ENCODE data around the gene ISG20. TPM values are rescaled to one million over a fixed set of nuclear protein-coding genes. Genes with fewer than 3 reads are reported as not detected.

Gene ISG20
- total RNA-seq: 1 to 10 TPM; 1.4 to 2.0 TPM
- polyA plus RNA-seq (ENCODE audit: insufficient read length in 2 of 2): 1 to 10 TPM; 6.0 to 7.4 TPM
- long read RNA-seq, donor 1: 0 reads
- long read RNA-seq, donor 2: 0 reads
- long read RNA-seq, donor 3, partial matches to known transcripts: 0 of 1 reads
- long read RNA-seq, donor 3, other reads (novel, unspliced or antisense): 0 of 1 reads
- long read RNA-seq, donor 4: 0 reads

GRCh38 chr15:88638626-88639372 lies at the start of gene ISG20:
Gene ISG20, plus strand, starts transcription at chr15:88639016. Its CDS starts 351 bp downstream, at chr15:88639367.
- H3K4me3 ChIP-seq (ENCODE audit: low read depth, low read length): peak within 1 kb of the TSS; percentile 33
- H3K36me3 ChIP-seq (ENCODE audit: control insufficient read depth, insufficient read depth, low read length): peaks cover 4% of the 10 kb centered on the region
- DNase-seq (ENCODE audit: low read depth in 4 of 6, low spot score in 6 of 6): peak in 2 of 6 donors; percentile 15 to 68
- 19% methylated on average over 25 of the region's 27 CpGs for WGBS (ENCODE audit: insufficient coverage)
- H3K27me3 ChIP-seq (ENCODE audit: control insufficient read depth, insufficient read depth, low read length): no peaks in the 10 kb centered on the region
- peak within 1 kb of the TSS; percentile 78 for H3K27ac ChIP-seq (ENCODE audit: low read depth, low read length)
- no peaks in the 10 kb centered on the region for H3K9me3 ChIP-seq (ENCODE audit: control insufficient read depth, insufficient read depth, low read length)
- peaks cover 16% of the 10 kb centered on the region for H3K4me1 ChIP-seq (ENCODE audit: control insufficient read depth, insufficient read depth, low read length)

DNA sequence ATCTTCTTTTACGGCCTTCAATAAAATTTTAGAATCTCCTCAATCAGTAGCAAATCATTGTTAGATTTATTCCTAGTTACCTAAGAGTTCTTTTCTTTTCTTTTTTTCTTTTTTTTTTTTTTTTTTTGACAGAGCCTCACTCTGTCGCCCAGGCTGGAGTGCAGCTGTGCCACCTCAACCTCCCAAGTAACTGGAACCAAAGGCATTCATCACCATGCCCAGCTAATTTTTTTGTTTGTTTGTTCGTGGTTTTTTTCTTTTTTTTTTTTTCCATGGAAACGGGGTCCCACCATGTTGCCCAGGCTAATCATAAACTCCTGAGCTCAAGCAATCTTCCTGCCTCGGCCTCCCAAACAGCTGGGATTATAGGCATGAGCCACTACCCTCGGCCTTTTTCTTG lies 48.1 kb upstream of the ISG20 start:
- Histone ChIP-seq H3K27ac (ENCODE audit: low read depth, low read length) (no peak overlapping the region), H3K27me3 (ENCODE audit: control insufficient read depth, insufficient read depth, low read length) (no peaks in the 10 kb centered on the region), H3K36me3 (ENCODE audit: control insufficient read depth, insufficient read depth, low read length) (no peaks in the 10 kb centered on the region), H3K4me3 (ENCODE audit: low read depth, low read length) (no peak overlapping the region), H3K4me1 (ENCODE audit: control insufficient read depth, insufficient read depth, low read length) (peaks cover 3% of the 10 kb centered on the region), H3K9me3 (ENCODE audit: control insufficient read depth, insufficient read depth, low read length) (no peaks in the 10 kb centered on the region)
- no peak for DNase-seq (ENCODE audit: low read depth in 4 of 6, low spot score in 6 of 6)
- WGBS (ENCODE audit: insufficient coverage): no CpG with 5 or more reads among the region's 6 CpGs

GRCh38 chr15:88591384-88591783 lies 47.4 kb upstream of the ISG20 start:
- no peak overlapping the region for H3K27ac ChIP-seq (ENCODE audit: low read depth, low read length)
- H3K4me3 ChIP-seq (ENCODE audit: low read depth, low read length): no peak overlapping the region
- H3K36me3 ChIP-seq (ENCODE audit: control insufficient read depth, insufficient read depth, low read length): no peaks in the 10 kb centered on the region
- H3K27me3 ChIP-seq (ENCODE audit: control insufficient read depth, insufficient read depth, low read length): no peaks in the 10 kb centered on the region
- no peaks in the 10 kb centered on the region for H3K9me3 ChIP-seq (ENCODE audit: control insufficient read depth, insufficient read depth, low read length)
- H3K4me1 ChIP-seq (ENCODE audit: control insufficient read depth, insufficient read depth, low read length): peaks cover 3% of the 10 kb centered on the region
- DNase-seq (ENCODE audit: low read depth in 4 of 6, low spot score in 6 of 6): no peak

- H3K4me3 ChIP-seq (ENCODE audit: low read depth, low read length): peak overlapping the region; percentile 62
- DNase-seq (ENCODE audit: low read depth in 4 of 6, low spot score in 6 of 6): peak in 2 of 6 donors; percentile 44 to 80
- H3K27ac ChIP-seq (ENCODE audit: low read depth, low read length): peak overlapping the region; percentile 79
- WGBS (ENCODE audit: insufficient coverage): 4% methylated on average over 14 of the region's 14 CpGs
- H3K9me3 ChIP-seq (ENCODE audit: control insufficient read depth, insufficient read depth, low read length): no peaks in the 10 kb centered on the region
- peaks cover 31% of the 10 kb centered on the region for H3K4me1 ChIP-seq (ENCODE audit: control insufficient read depth, insufficient read depth, low read length)
- peaks cover 10% of the 10 kb centered on the region for H3K27me3 ChIP-seq (ENCODE audit: control insufficient read depth, insufficient read depth, low read length)
- no peaks in the 10 kb centered on the region for H3K36me3 ChIP-seq (ENCODE audit: control insufficient read depth, insufficient read depth, low read length)
Observed at GRCh38 chr15:88603885-88604284, 34.9 kb upstream of the ISG20 start.

DNA sequence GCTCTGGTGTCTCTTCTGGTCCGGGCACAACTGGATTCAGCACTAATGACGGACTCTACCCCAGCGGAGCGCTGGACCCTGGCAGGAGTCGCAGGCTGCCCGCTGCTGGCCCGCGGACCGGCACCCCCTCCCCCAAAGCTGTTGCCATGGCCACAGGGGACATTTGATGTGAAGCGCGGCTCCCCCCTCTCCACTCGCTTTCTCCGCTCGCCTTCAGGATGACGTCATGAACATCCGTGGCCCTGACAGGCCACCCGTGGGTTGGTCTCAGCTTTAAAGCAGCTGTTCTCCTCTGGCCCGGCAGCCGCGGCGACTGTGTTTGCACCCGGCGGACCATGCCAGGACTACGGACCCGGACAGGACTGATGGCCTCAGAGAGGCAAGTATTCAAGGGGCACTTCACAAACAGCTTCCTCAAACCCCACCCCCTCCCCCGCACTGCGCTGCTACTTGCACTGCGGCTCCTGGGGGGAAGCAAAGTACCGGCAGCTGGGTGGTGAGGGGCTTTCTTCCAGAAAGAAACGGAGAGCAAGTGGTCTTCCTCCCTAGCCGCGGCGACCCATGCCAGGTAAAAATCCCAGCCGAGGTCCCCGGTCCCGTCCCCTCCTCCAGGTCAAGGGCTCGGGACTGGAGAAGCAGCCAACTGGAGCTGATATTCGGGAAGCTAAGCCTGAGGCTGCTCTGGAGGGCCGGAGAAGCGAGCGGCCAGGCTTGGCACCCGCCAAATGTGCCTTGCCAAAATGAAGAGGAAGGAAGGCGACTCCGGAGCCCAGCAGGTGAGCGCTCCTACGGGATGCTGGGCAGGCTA lies 34.2 kb upstream of the ISG20 start:
- H3K36me3 ChIP-seq (ENCODE audit: control insufficient read depth, insufficient read depth, low read length): no peaks in the 10 kb centered on the region
- DNase-seq (ENCODE audit: low read depth in 4 of 6, low spot score in 6 of 6): peak in 2 of 6 donors; percentile 84 to 93
- peaks cover 10% of the 10 kb centered on the region for H3K27me3 ChIP-seq (ENCODE audit: control insufficient read depth, insufficient read depth, low read length)
- H3K9me3 ChIP-seq (ENCODE audit: control insufficient read depth, insufficient read depth, low read length): no peaks in the 10 kb centered on the region
- peak overlapping the region; percentile 79 for H3K27ac ChIP-seq (ENCODE audit: low read depth, low read length)
- peaks cover 31% of the 10 kb centered on the region for H3K4me1 ChIP-seq (ENCODE audit: control insufficient read depth, insufficient read depth, low read length)
- WGBS (ENCODE audit: insufficient coverage): under 1% methylated on average over 46 of the region's 46 CpGs
- H3K4me3 ChIP-seq (ENCODE audit: low read depth, low read length): peak overlapping the region; percentile 62

DNA sequence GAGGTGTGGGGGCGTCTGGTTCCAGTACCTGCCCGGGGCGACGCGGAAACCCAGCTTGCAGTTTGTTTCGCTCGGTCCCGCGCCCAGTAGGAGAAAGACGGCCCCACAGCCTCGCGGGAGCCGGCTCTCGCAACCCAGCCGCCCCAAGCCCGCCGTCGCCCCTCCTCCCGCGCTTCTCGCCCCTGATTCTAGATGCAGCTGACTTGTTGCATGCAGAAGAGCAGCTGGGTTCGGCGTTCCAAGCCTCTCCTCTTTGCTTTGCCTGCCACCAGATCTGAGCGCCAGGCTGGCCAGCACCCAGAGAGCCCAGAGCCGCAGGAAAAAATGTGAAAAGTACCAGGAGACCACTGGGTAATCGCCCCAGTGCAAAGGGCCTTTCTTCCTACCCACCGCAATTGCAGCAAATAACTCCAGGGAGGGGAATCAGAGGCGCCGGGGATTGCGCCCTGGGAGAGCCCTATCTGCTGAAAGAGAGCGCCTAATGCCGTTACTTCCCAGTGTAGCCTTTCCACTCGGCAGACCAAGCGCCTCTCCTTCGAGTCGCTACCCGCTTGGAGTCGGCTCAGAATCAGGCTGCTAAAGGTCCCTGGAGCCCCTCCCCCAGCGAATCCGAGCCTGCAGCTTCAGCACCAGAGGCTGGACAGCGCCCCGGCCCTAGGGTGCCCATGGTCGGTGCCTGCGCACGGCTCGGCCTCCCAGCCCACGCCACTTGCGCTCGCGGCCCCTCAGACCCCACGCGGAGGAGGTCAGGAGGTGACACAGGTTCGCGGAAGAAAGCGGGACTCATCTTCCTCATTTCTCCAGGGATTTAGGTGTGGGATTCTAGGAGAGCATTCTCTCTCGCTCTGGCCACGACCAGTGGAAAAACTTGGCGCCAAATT lies 33.4 kb upstream of the ISG20 start:
- Histone ChIP-seq H3K36me3 (ENCODE audit: control insufficient read depth, insufficient read depth, low read length) (peaks cover under 1% of the 10 kb centered on the region), H3K27me3 (ENCODE audit: control insufficient read depth, insufficient read depth, low read length) (peaks cover 10% of the 10 kb centered on the region), H3K4me1 (ENCODE audit: control insufficient read depth, insufficient read depth, low read length) (peaks cover 35% of the 10 kb centered on the region), H3K4me3 (ENCODE audit: low read depth, low read length) (peak overlapping the region; percentile 62), H3K27ac (ENCODE audit: low read depth, low read length) (peak overlapping the region; percentile 79), H3K9me3 (ENCODE audit: control insufficient read depth, insufficient read depth, low read length) (no peaks in the 10 kb centered on the region)
- WGBS (ENCODE audit: insufficient coverage): under 1% methylated on average over 58 of the region's 58 CpGs
- DNase-seq (ENCODE audit: low read depth in 4 of 6, low spot score in 6 of 6): peak in 2 of 6 donors; percentile 79 to 84

GRCh38 chr15:88606070-88606794 lies 32.6 kb upstream of the ISG20 start:
- H3K27me3 ChIP-seq (ENCODE audit: control insufficient read depth, insufficient read depth, low read length): peaks cover 10% of the 10 kb centered on the region
- H3K4me3 ChIP-seq (ENCODE audit: low read depth, low read length): peak overlapping the region; percentile 62
- 10% methylated on average over 14 of the region's 26 CpGs for WGBS (ENCODE audit: insufficient coverage)
- peaks cover 5% of the 10 kb centered on the region for H3K36me3 ChIP-seq (ENCODE audit: control insufficient read depth, insufficient read depth, low read length)
- H3K4me1 ChIP-seq (ENCODE audit: control insufficient read depth, insufficient read depth, low read length): peaks cover 43% of the 10 kb centered on the region
- H3K27ac ChIP-seq (ENCODE audit: low read depth, low read length): no peak overlapping the region
- DNase-seq (ENCODE audit: low read depth in 4 of 6, low spot score in 6 of 6): peak in 1 of 6 donors; percentile 70
- no peaks in the 10 kb centered on the region for H3K9me3 ChIP-seq (ENCODE audit: control insufficient read depth, insufficient read depth, low read length)

GRCh38 chr15:88607951-88608350 lies 30.9 kb upstream of the ISG20 start:
- no peak overlapping the region for H3K27ac ChIP-seq (ENCODE audit: low read depth, low read length)
- peaks cover 16% of the 10 kb centered on the region for H3K36me3 ChIP-seq (ENCODE audit: control insufficient read depth, insufficient read depth, low read length)
- no peaks in the 10 kb centered on the region for H3K9me3 ChIP-seq (ENCODE audit: control insufficient read depth, insufficient read depth, low read length)
- peaks cover 51% of the 10 kb centered on the region for H3K4me1 ChIP-seq (ENCODE audit: control insufficient read depth, insufficient read depth, low read length)
- no peak overlapping the region for H3K4me3 ChIP-seq (ENCODE audit: low read depth, low read length)
- DNase-seq (ENCODE audit: low read depth in 4 of 6, low spot score in 6 of 6): peak in 2 of 6 donors; percentile 33 to 77
- peaks cover 10% of the 10 kb centered on the region for H3K27me3 ChIP-seq (ENCODE audit: control insufficient read depth, insufficient read depth, low read length)
- no CpG with 5 or more reads among the region's 1 CpG for WGBS (ENCODE audit: insufficient coverage)

All from spinal cord (tissue), 10 donors.